HEK293 (cell line): Measurements from ENCODE around the gene GNAI2.

Experiments
- ATF2 ChIP-seq: fragments of 450-650 bp; formaldehyde crosslinking; IDR thresholded peaks from 2 replicates; pipeline ENCODE4 v1.5.1; 2016; ENCODE audit warnings: missing biosample characterization, missing genetic modification characterization, low read depth
- KLF10 ChIP-seq: fragments of 450-650 bp; IDR thresholded peaks from 2 replicates; pipeline ENCODE4 v1.5.1; 2018; ENCODE audit warnings: missing biosample characterization, mild to moderate bottlenecking, missing genetic modification characterization
- TCF7L2 ChIP-seq: IDR thresholded peaks from 2 replicates; pipeline ENCODE4 v1.6.1; 2011; ENCODE audit warnings: low read depth, mild to moderate bottlenecking, inconsistent platforms, low read length, moderate library complexity, borderline replicate concordance
- ZBTB1 ChIP-seq: fragments of 450-650 bp; formaldehyde crosslinking; IDR thresholded peaks from 2 replicates; pipeline ENCODE4 v1.5.1; 2016; ENCODE audit warnings: missing biosample characterization, missing genetic modification characterization
- ZNF394 ChIP-seq: fragments of 450-650 bp; formaldehyde crosslinking; IDR thresholded peaks from 2 replicates; pipeline ENCODE4 v1.5.1; 2016; ENCODE audit warnings: missing biosample characterization, missing genetic modification characterization, mild to moderate bottlenecking, moderate library complexity, borderline replicate concordance
- ZNF670 ChIP-seq: fragments of 450-650 bp; formaldehyde crosslinking; IDR thresholded peaks from 2 replicates; pipeline ENCODE4 v1.5.1; 2016; ENCODE audit warnings: missing biosample characterization, missing genetic modification characterization, low read depth
- ZNF76 ChIP-seq: fragments of 450-650 bp; formaldehyde crosslinking; IDR thresholded peaks from 2 replicates; pipeline ENCODE4; 2016; ENCODE audit warnings: low read depth, missing biosample characterization, missing genetic modification characterization, borderline replicate concordance
- TF ChIP-seq, protein P1 (sequence below): fragments of 450-650 bp; formaldehyde crosslinking; IDR thresholded peaks from 2 replicates; pipeline ENCODE4 v1.5.1; 2016; ENCODE audit warnings: missing biosample characterization, missing genetic modification characterization
- TF ChIP-seq, protein P2 (sequence below): fragments of 450-650 bp; formaldehyde crosslinking; IDR thresholded peaks from 2 replicates; pipeline ENCODE4 v1.5.1; 2017; ENCODE audit warnings: missing biosample characterization, missing genetic modification characterization

GRCh38 chr3:50205413-50206276 lies 30.4 kb upstream of the GNAI2 start:
- no peak for TF ChIP-seq ZNF670 (tag by site-specific recombination)
- TF ChIP-seq, protein P1, sequence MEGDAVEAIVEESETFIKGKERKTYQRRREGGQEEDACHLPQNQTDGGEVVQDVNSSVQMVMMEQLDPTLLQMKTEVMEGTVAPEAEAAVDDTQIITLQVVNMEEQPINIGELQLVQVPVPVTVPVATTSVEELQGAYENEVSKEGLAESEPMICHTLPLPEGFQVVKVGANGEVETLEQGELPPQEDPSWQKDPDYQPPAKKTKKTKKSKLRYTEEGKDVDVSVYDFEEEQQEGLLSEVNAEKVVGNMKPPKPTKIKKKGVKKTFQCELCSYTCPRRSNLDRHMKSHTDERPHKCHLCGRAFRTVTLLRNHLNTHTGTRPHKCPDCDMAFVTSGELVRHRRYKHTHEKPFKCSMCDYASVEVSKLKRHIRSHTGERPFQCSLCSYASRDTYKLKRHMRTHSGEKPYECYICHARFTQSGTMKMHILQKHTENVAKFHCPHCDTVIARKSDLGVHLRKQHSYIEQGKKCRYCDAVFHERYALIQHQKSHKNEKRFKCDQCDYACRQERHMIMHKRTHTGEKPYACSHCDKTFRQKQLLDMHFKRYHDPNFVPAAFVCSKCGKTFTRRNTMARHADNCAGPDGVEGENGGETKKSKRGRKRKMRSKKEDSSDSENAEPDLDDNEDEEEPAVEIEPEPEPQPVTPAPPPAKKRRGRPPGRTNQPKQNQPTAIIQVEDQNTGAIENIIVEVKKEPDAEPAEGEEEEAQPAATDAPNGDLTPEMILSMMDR (tag by site-specific recombination), result no peak
- no peak for TF ChIP-seq ATF2 (tag by site-specific recombination)
- TF ChIP-seq KLF10, result no peak
- TF ChIP-seq ZNF76, result no peak
- no peak for TF ChIP-seq TCF7L2
- no peak for TF ChIP-seq ZBTB1
- TF ChIP-seq, protein P2, sequence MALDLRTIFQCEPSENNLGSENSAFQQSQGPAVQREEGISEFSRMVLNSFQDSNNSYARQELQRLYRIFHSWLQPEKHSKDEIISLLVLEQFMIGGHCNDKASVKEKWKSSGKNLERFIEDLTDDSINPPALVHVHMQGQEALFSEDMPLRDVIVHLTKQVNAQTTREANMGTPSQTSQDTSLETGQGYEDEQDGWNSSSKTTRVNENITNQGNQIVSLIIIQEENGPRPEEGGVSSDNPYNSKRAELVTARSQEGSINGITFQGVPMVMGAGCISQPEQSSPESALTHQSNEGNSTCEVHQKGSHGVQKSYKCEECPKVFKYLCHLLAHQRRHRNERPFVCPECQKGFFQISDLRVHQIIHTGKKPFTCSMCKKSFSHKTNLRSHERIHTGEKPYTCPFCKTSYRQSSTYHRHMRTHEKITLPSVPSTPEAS (tag by site-specific recombination), result no peak
- TF ChIP-seq ZNF394 (tag by site-specific recombination), result no peak
